ENCODE data around the gene MAP3K6. TPM values are rescaled to one million over a fixed set of nuclear protein-coding genes. Genes with fewer than 3 reads are reported as not detected.

MAP3K6 gene
- total RNA-seq, 6 experiments from 2014 or later: 4.3 to 14.9 (median 5.6) TPM

GRCh38 chr1:27330786-27331185 is 36.0 kb downstream of the MAP3K6 start:
- Histone ChIP-seq H3K36me3 (peaks cover 0 to 29% (median 11%) of the 10 kb centered on the region in 4 donors), H3K9me3 (no peaks in the 10 kb centered on the region), H3K27me3 (no peaks in the 10 kb centered on the region), H3K27ac (no peak overlapping the region), H3K4me1 (no peaks in the 10 kb centered on the region), H3K4me3 (no peak overlapping the region)
- intact Hi-C loops (cut with DNase I): no loop called here
- no peak for DNase-seq
- 83% methylated on average over 5 of the region's 8 CpGs for WGBS (ENCODE audit: insufficient coverage, low coverage, low lambda C conversion rate, missing lambda C conversion rate)
- TF ChIP-seq POLR2A (IDR thresholded peaks at IDR 0.05) (no peak), CTCF (IDR thresholded peaks at IDR 0.05) (no peak)
- ATAC-seq: no peak

- DNase-seq (no peak), ATAC-seq (no peak)
- WGBS (ENCODE audit: insufficient coverage, low coverage, low lambda C conversion rate, missing lambda C conversion rate): 80% methylated on average over 4 of the region's 5 CpGs
- Histone ChIP-seq H3K4me3 (no peak overlapping the region), H3K36me3 (peaks cover 0 to 20% (median 4%) of the 10 kb centered on the region in 4 donors), H3K4me1 (peaks cover 0 to 9% (median 3%) of the 10 kb centered on the region in 4 donors), H3K27me3 (no peaks in the 10 kb centered on the region), H3K9me3 (no peaks in the 10 kb centered on the region), H3K27ac (no peak overlapping the region)
- intact Hi-C loops (cut with DNase I): no loop called here
- no peak for TF ChIP-seq POLR2A (IDR thresholded peaks at IDR 0.05)
These were observed 38.8 kb downstream of the MAP3K6 start for GRCh38 chr1:27327964-27328363.

- DNase-seq (no peak), ATAC-seq (no peak)
- Histone ChIP-seq H3K27ac (no peak overlapping the region), H3K4me3 (no peak overlapping the region), H3K4me1 (peaks cover 0 to 15% (median 3%) of the 10 kb centered on the region in 4 donors), H3K9me3 (no peaks in the 10 kb centered on the region), H3K36me3 (peaks cover 0 to 12% (median 2%) of the 10 kb centered on the region in 4 donors), H3K27me3 (no peaks in the 10 kb centered on the region)
- WGBS (ENCODE audit: insufficient coverage, low coverage, low lambda C conversion rate, missing lambda C conversion rate): 90% methylated on average over 14 of the region's 15 CpGs
- intact Hi-C loops (cut with DNase I): no loop called here
- TF ChIP-seq POLR2A (IDR thresholded peaks at IDR 0.05): no peak
- TF ChIP-seq CTCF (IDR thresholded peaks at IDR 0.05): no peak
These were observed 41.5 kb downstream of the MAP3K6 start for GRCh38 chr1:27325286-27325685.

GRCh38 chr1:27322569-27323240 is 44.1 kb downstream of the MAP3K6 start:
- intact Hi-C loops (cut with DNase I): no loop called here
- peak; percentile 4 for TF ChIP-seq POLR2A (IDR thresholded peaks at IDR 0.05)
- no peak for TF ChIP-seq CTCF (IDR thresholded peaks at IDR 0.05)
- Histone ChIP-seq H3K36me3 (peaks cover 0 to 12% (median 2%) of the 10 kb centered on the region in 4 donors), H3K27me3 (no peaks in the 10 kb centered on the region), H3K27ac (peak overlapping the region; percentile 49 to 65 (median 59)), H3K4me1 (peaks cover 0 to 15% (median 3%) of the 10 kb centered on the region in 4 donors), H3K4me3 (peak overlapping the region; percentile 85 to 92 (median 89)), H3K9me3 (no peaks in the 10 kb centered on the region)
- DNase-seq (no peak), ATAC-seq (no peak)
- WGBS (ENCODE audit: insufficient coverage, low coverage, low lambda C conversion rate, missing lambda C conversion rate): 16% methylated on average over 5 of the region's 10 CpGs

GRCh38 chr1:27321813-27322568 is 44.8 kb downstream of the MAP3K6 start, which contains the start of gene TMEM222:
TSS of gene TMEM222 (plus strand) at chr1:27322163. CDS start at chr1:27322198, 35 bp downstream.
- 0% methylated on average over 7 of the region's 67 CpGs for WGBS (ENCODE audit: insufficient coverage, low coverage, low lambda C conversion rate, missing lambda C conversion rate)
- peak; percentile 98 to 99 (median 98) for DNase-seq
- intact Hi-C loops (cut with DNase I): no loop called here
- peaks cover 0 to 15% (median 3%) of the 10 kb centered on the region in 4 donors for H3K4me1 ChIP-seq
- H3K27me3 ChIP-seq: no peaks in the 10 kb centered on the region
- H3K4me3 ChIP-seq: peak within 1 kb of the TSS; percentile 85 to 92 (median 89)
- peak within 1 kb of the TSS; percentile 49 to 65 (median 59) for H3K27ac ChIP-seq
- ATAC-seq: peak; percentile 99 to 100 (median 99)
- peak in 3 of 4 donors; percentile 23 to 39 (median 30) for TF ChIP-seq CTCF (IDR thresholded peaks at IDR 0.05)
- TF ChIP-seq POLR2A (IDR thresholded peaks at IDR 0.05): peak; percentile 59
- peaks cover 0 to 12% (median 2%) of the 10 kb centered on the region in 4 donors for H3K36me3 ChIP-seq
- H3K9me3 ChIP-seq: no peaks in the 10 kb centered on the region
